ENCODE measurements around the gene GPC3.
"Not testable (repeated sequence)": the region's sequence is repeated elsewhere in the genome, so short reads cannot be mapped to it uniquely, and the experiment has no call there.

Gene GPC3

GRCh38 chrX:133627673-133628072 lies 357.7 kb downstream of the GPC3 start:
- POLR2A ChIA-PET, result no interaction called here
- H3K27ac ChIP-seq (ENCODE audit: extremely low read depth, low read depth, low read length), result no peak overlapping the region
- no peaks in the 10 kb centered on the region for H3K36me3 ChIP-seq (ENCODE audit: control insufficient read depth in 2 of 2, insufficient read depth in 1 of 2, low read length in 2 of 2)
- TF ChIP-seq ZNF350 (tag by site-specific recombination; IDR thresholded peaks at IDR 0.05), result no peak
- no peak for TF ChIP-seq ZNF701 (tag by site-specific recombination; IDR thresholded peaks at IDR 0.05)
- TF ChIP-seq ZNF768 (tag by site-specific recombination; IDR thresholded peaks at IDR 0.05), result no peak
- no peak for TF ChIP-seq IKZF3 (tag by site-specific recombination; IDR thresholded peaks at IDR 0.05)
- no peak for TF ChIP-seq ZNF658 (tag by site-specific recombination; IDR thresholded peaks at IDR 0.05)
- TF ChIP-seq ZNF26 (tag by site-specific recombination; IDR thresholded peaks at IDR 0.05), result no peak
- TF ChIP-seq REST (tag by site-specific recombination; IDR thresholded peaks at IDR 0.05), result no peak
- TF ChIP-seq ZNF621 (tag by site-specific recombination; IDR thresholded peaks at IDR 0.05), result no peak
- TF ChIP-seq ZFP3 (tag by site-specific recombination; IDR thresholded peaks at IDR 0.05; ENCODE audit: low read depth), result no peak
- no peak for TF ChIP-seq ZBTB26 (tag by site-specific recombination; optimal IDR thresholded peaks at IDR 0.05)
- TF ChIP-seq ZBTB11 (tag by site-specific recombination; conservative IDR thresholded peaks at IDR 0.05; ENCODE audit: low read depth), result no peak
- no peak for TF ChIP-seq ZNF157 (tag by site-specific recombination; IDR thresholded peaks at IDR 0.05)
- no peak for TF ChIP-seq ZNF362 (tag by site-specific recombination; IDR thresholded peaks at IDR 0.05)
- TF ChIP-seq ZNF341 (tag by site-specific recombination; IDR thresholded peaks at IDR 0.05; ENCODE audit: low read depth), result no peak
- no peak for TF ChIP-seq OSR2 (tag by site-specific recombination; IDR thresholded peaks at IDR 0.05)
- TF ChIP-seq HIC1 (tag by site-specific recombination; IDR thresholded peaks at IDR 0.05), result no peak
- no peak for TF ChIP-seq ZBTB20 (tag by site-specific recombination; IDR thresholded peaks at IDR 0.05)
- TF ChIP-seq ZNF202 (tag by site-specific recombination; IDR thresholded peaks at IDR 0.05; ENCODE audit: borderline replicate concordance), result no peak
- no peak overlapping the region for H3K4me3 ChIP-seq (ENCODE audit: low read depth, low read length)
- H3K4me1 ChIP-seq (ENCODE audit: control insufficient read depth, insufficient read depth, low read length), result no peaks in the 10 kb centered on the region
- CTCF ChIA-PET, result no interaction called here
- no peaks in the 10 kb centered on the region; the same call in 1 of the 2 replicates for H3K9me3 ChIP-seq (ENCODE audit: control insufficient read depth, insufficient read depth, low read depth, low read length)

- POLR2A ChIA-PET; CTCF ChIA-PET; H3K27ac ChIP-seq (ENCODE audit: extremely low read depth, low read depth, low read length); H3K4me3 ChIP-seq (ENCODE audit: low read depth, low read length); H3K9me3 ChIP-seq (ENCODE audit: control insufficient read depth, insufficient read depth, low read depth, low read length); H3K4me1 ChIP-seq (ENCODE audit: control insufficient read depth, insufficient read depth, low read length); H3K36me3 ChIP-seq (ENCODE audit: control insufficient read depth in 2 of 2, insufficient read depth in 1 of 2, low read length in 2 of 2): not testable (repeated sequence)
Observed at GRCh38 chrX:133621384-133621783, 364.0 kb downstream of the GPC3 start.

Measured in HEK293 (cell line).